WTC11 (cell line): Measurements from ENCODE around the gene AKR1E2. TPM values are rescaled to one million over a fixed set of nuclear protein-coding genes. Genes with fewer than 3 reads are reported as not detected.

Source experiments
- ATAC-seq: fragments of 200-7000 bp; cut with Tn5 transposase; 2 replicates; pipeline ENCODE4 v1.10.0; 2021; ENCODE audit warnings: mild to moderate bottlenecking, moderate library complexity
- CTCF ChIA-PET: fragments of 300-600 bp; sonication (Branson Sonifier 250); formaldehyde crosslinking; loops from one replicate; lab custom pipeline; 2021; ENCODE audit warnings: antibody characterized with exemption; lab: Charles Lee
- POLR2A ChIA-PET: fragments of 350-600 bp; sonication (Branson Sonifier 250); formaldehyde crosslinking; loops from one replicate; lab custom pipeline; 2021; ENCODE audit warnings: antibody characterized with exemption; lab: Charles Lee
- DNase-seq: peaks from one replicate; pipeline ENCODE4 v3.0.0; 2021; ENCODE audit warnings: low spot score
- H3K27ac Mint-ChIP-seq: 2 replicates; pipeline ENCODE4 v1.8.0; 2021; ENCODE audit warnings: mixed read lengths
- H3K27me3 Mint-ChIP-seq: 2 replicates; pipeline ENCODE4 v1.8.0; 2021; ENCODE audit warnings: low read depth, mild to moderate bottlenecking, moderate library complexity, mixed read lengths
- H3K36me3 Mint-ChIP-seq: 2 replicates; pipeline ENCODE4 v1.8.0; 2021; ENCODE audit warnings: mixed read lengths
- H3K4me1 Mint-ChIP-seq: 2 replicates; pipeline ENCODE4 v1.8.0; 2022; ENCODE audit warnings: mixed read lengths
- H3K4me3 Mint-ChIP-seq: 2 replicates; pipeline ENCODE4 v1.8.0; 2021; ENCODE audit warnings: mild to moderate bottlenecking, moderate library complexity, mixed read lengths
- H3K9me3 Mint-ChIP-seq: 2 replicates; pipeline ENCODE4 v1.8.0; 2021; ENCODE audit warnings: mixed read lengths
- AR ChIP-seq: fragments of 250-450 bp; sonication (Bioruptor Pico); IDR thresholded peaks from 2 replicates; pipeline ENCODE4 v1.9.0; 2021; ENCODE audit warnings: mild to moderate bottlenecking
- ARID4B ChIP-seq: sonication (generic); formaldehyde crosslinking; IDR thresholded peaks from 2 replicates; pipeline ENCODE4 v1.8.0; 2023; ENCODE audit warnings: missing genetic modification reagents, mild to moderate bottlenecking, borderline replicate concordance
- E2F1 ChIP-seq: sonication (generic); formaldehyde crosslinking; IDR thresholded peaks from 2 replicates; pipeline ENCODE4 v1.8.0; 2022; ENCODE audit warnings: mild to moderate bottlenecking, missing genetic modification reagents
- E2F4 ChIP-seq: sonication (generic); formaldehyde crosslinking; IDR thresholded peaks from 2 replicates; pipeline ENCODE4 v1.8.1; 2022; ENCODE audit warnings: low read depth, mild to moderate bottlenecking, moderate library complexity, missing genetic modification reagents, borderline replicate concordance
- ERG ChIP-seq: fragments of 250-450 bp; sonication (Bioruptor Pico); IDR thresholded peaks from 2 replicates; pipeline ENCODE4 v1.8.0; 2021; ENCODE audit warnings: mild to moderate bottlenecking
- FOXP1 ChIP-seq: sonication (generic); formaldehyde crosslinking; IDR thresholded peaks from 2 replicates; pipeline ENCODE4 v1.8.0; 2022; ENCODE audit warnings: missing genetic modification reagents, mild to moderate bottlenecking, moderate library complexity, borderline replicate concordance
- FOXP4 ChIP-seq: sonication (generic); formaldehyde crosslinking; IDR thresholded peaks from 2 replicates; pipeline ENCODE4 v1.8.0; 2022; ENCODE audit warnings: mild to moderate bottlenecking, missing genetic modification reagents
- MYBL2 ChIP-seq: sonication (generic); formaldehyde crosslinking; IDR thresholded peaks from 2 replicates; pipeline ENCODE4 v1.8.1; 2023; ENCODE audit warnings: mild to moderate bottlenecking, moderate library complexity, missing genetic modification reagents
- NFYB ChIP-seq: sonication (generic); formaldehyde crosslinking; conservative IDR thresholded peaks from 2 replicates; pipeline ENCODE4 v1.8.0; 2022; ENCODE audit warnings: low read depth, missing genetic modification reagents
- SMAD3 ChIP-seq: sonication (generic); formaldehyde crosslinking; IDR thresholded peaks from 2 replicates; pipeline ENCODE4 v1.8.0; 2022; ENCODE audit warnings: missing genetic modification reagents, mild to moderate bottlenecking, borderline replicate concordance
- SMAD4 ChIP-seq: sonication (generic); formaldehyde crosslinking; IDR thresholded peaks from 2 replicates; pipeline ENCODE4 v1.8.0; 2022; ENCODE audit warnings: mild to moderate bottlenecking, missing genetic modification reagents
- ZNF317 ChIP-seq: sonication (generic); formaldehyde crosslinking; IDR thresholded peaks from 2 replicates; pipeline ENCODE4 v1.8.1; 2023; ENCODE audit warnings: low read depth, mild to moderate bottlenecking, moderate library complexity, missing genetic modification reagents, borderline replicate concordance
- ZNF396 ChIP-seq: fragments of 250-450 bp; sonication (Bioruptor Pico); IDR thresholded peaks from 2 replicates; pipeline ENCODE4 v1.8.0; 2021; ENCODE audit warnings: mild to moderate bottlenecking, moderate library complexity, borderline replicate concordance
- ZNF671 ChIP-seq: fragments of 250-450 bp; sonication (Bioruptor Pico); IDR thresholded peaks from 2 replicates; pipeline ENCODE4 v1.8.0; 2021; ENCODE audit warnings: mild to moderate bottlenecking
- total RNA-seq: library from RNA; stranded (reverse); gene quantifications from 3 replicates; pipeline ENCODE4 v1.2.3, GENCODE V29; 2021

The AKR1E2 gene
- total RNA-seq, 1 experiment from 2014 or later, result 1.7 TPM

- ATAC-seq, result no peak
- POLR2A ChIA-PET, result no interaction called here
- DNase-seq, result no peak
- TF ChIP-seq E2F4 (CRISPR knock-in tag) (no peak), AR (CRISPR knock-in tag) (no peak), ZNF396 (no peak), FOXP1 (CRISPR knock-in tag) (no peak), FOXP4 (CRISPR knock-in tag) (no peak), MYBL2 (CRISPR knock-in tag) (no peak), ZNF317 (CRISPR knock-in tag) (no peak), ARID4B (no peak), ZNF671 (CRISPR knock-in tag) (no peak), NFYB (CRISPR knock-in tag) (no peak)
- H3K27me3 Mint-ChIP-seq, result no peaks in the 10 kb centered on the region
- CTCF ChIA-PET, result no interaction called here
- H3K4me3 Mint-ChIP-seq, result no peak overlapping the region
- H3K36me3 Mint-ChIP-seq, result no peaks in the 10 kb centered on the region
- peaks cover 4% of the 10 kb centered on the region; the same call in 1 of the 2 replicates for H3K9me3 Mint-ChIP-seq
- no peak overlapping the region for H3K27ac Mint-ChIP-seq
- H3K4me1 Mint-ChIP-seq, result peaks cover 13% of the 10 kb centered on the region
Observed at GRCh38 chr10:4807761-4808507, 18.1 kb upstream of the AKR1E2 start.

- CTCF ChIA-PET, result no interaction called here
Observed at GRCh38 chr10:4809156-4809555, 16.9 kb upstream of the AKR1E2 start.

More at GRCh38 chr10:4809156-4809555, 16.9 kb upstream of the AKR1E2 start:
- no peak for TF ChIP-seq ERG (CRISPR knock-in tag)
- no peak for TF ChIP-seq E2F1
- no peak for TF ChIP-seq SMAD3
- TF ChIP-seq SMAD4 (CRISPR knock-in tag), result no peak
- no peak for TF ChIP-seq AR (CRISPR knock-in tag)
- H3K9me3 Mint-ChIP-seq, result peaks cover 4% of the 10 kb centered on the region; the same call in 1 of the 2 replicates
- no peaks in the 10 kb centered on the region for H3K27me3 Mint-ChIP-seq
- no peak overlapping the region for H3K27ac Mint-ChIP-seq
- peaks cover 15% of the 10 kb centered on the region for H3K4me1 Mint-ChIP-seq
- no peaks in the 10 kb centered on the region for H3K36me3 Mint-ChIP-seq
- H3K4me3 Mint-ChIP-seq, result no peak overlapping the region
- ATAC-seq (no peak), DNase-seq (no peak)
- POLR2A ChIA-PET, result no interaction called here
